GM19468 (cell line): ENCODE measurements around the gene ULBP3.
"Not testable (repeated sequence)": the region's sequence is repeated elsewhere in the genome, so short reads cannot be mapped to it uniquely, and the experiment has no call there.

Source experiments
- ATAC-seq: cut with Tn5 transposase; IDR thresholded peaks from one replicate; pipeline ENCODE4 v1.9.1; 2021; ENCODE audit warnings: mild to moderate bottlenecking, moderate library complexity, moderate number of reproducible peaks; ENCODE audit not compliant: unreplicated experiment; ENCODE audit errors: extremely low read depth

ULBP3 gene

DNA sequence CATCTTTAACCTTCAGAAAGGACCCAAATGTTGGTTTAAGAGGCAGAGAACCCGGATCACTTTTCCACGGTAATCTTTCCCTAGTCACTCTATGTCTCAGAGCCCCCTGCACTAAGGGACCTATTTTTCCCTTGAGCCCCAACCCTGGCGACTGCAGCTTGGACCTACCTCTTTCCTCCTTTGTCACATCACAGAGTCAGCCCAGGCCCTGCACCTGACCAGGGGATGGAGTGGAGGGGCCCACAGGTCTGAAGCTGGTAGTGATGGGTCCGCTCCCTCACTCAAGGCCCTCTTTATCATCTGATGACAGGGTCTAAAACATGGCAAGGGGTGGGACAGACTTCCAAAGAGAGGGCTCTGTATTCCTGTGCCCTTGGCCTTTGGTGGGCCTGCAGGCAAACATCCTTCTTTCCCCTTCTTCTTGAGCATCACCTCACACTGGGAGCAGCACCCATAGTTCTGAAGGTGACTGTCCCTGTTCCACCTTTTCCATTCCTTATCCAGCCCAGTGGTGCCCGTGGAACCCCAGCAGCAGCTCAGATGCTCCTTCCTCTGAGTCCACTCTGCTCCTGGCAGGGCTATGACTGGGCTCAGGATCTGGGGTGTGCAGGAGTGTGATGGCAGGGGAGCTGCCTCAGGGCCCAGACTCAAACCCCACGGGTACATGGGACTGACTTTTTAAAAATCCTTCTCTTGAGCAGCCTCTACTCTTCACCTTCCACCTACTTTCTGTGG is 49.9 kb downstream of the ULBP3 start:
- no peak for ATAC-seq

DNA sequence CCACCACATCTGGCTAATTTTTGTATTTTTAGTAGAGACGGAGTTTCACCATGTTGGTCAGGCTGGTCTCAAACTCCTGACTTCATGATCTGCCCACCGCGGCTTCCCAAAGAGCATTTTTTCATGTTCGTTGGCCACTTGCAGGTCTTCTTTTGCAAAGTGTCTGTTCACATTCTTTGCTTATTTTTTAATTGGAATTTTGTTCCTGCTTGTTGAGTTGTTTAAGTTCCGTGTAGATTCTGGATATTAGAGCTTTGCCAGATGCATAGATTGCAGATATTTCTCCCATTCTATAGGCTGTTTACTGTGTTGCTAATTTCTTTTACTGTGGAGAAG is 51.8 kb downstream of the ULBP3 start:
- ATAC-seq: not testable (repeated sequence)

DNA sequence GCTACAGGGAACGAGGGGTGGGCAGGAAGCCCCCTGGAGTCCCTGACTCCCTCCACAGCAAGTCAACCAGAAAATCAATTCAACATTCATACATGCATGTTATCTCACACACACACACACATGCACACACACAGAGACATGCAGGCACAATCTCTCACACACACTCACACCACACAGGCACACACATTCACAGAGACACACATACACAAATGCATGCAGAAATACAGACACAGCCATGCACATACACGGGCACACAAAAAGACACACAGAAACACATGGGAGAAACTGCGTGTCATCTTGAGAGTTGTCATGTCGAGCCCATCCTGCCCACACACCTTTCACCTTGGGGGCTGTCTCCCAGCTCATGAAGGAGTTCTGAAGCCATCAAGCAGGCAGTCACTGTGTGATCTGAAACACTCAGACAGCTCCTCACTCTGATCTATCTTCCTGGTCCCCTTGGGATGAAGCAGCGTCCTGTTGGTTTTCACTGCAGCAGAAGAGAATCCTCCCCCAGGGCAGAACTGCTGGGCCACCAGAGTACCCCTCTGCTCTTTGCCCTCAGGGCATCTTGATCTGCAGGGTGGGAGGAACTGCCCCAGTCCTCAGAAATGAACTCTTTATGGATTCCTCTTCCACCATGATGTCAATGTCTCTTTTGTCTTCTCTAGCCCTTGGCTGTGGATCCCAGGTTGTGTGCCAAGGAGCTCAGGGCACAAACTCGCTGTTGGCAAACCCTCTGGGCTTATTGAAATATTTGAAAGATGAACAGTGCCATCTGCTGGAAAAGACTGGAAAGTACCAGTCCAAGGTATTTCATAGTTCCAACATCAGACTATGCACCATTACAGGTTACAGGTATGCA is 52.4 kb downstream of the ULBP3 start:
- ATAC-seq: no peak

DNA sequence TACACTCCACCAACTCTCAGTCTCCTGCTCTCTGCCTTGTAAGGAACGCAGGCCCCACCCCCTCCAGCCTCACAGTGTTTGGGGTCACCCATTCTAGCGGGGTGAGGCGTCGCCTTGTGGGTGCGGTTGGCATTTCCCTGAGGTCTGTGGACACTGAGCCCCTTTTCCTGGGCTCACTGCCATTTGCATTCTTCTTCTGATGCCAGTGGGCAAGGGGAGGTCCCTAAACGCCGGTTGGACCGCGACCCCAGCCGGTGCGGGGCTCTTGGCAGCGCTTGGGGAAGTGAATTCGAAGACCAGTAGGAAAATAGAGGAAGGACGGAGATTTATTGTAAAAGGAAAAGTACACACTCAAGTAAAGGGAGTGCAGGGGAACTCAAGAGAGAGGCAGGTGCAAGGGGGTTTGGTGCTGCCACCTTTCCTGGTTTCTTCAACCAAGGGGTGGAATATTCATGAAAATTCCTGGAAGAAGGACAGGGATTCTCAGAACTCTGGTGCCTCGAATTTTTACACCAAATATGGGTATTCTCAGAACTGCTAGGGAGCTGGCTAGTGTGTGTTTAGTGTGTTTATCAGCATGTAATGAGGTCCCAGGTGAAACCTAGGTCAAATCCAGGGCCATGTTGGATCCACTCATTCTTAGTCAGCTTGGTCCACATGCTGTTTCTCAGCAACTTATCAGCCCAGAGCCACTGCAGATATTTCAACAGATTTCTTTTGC is 53.5 kb downstream of the ULBP3 start:
- ATAC-seq: not testable (repeated sequence)

DNA sequence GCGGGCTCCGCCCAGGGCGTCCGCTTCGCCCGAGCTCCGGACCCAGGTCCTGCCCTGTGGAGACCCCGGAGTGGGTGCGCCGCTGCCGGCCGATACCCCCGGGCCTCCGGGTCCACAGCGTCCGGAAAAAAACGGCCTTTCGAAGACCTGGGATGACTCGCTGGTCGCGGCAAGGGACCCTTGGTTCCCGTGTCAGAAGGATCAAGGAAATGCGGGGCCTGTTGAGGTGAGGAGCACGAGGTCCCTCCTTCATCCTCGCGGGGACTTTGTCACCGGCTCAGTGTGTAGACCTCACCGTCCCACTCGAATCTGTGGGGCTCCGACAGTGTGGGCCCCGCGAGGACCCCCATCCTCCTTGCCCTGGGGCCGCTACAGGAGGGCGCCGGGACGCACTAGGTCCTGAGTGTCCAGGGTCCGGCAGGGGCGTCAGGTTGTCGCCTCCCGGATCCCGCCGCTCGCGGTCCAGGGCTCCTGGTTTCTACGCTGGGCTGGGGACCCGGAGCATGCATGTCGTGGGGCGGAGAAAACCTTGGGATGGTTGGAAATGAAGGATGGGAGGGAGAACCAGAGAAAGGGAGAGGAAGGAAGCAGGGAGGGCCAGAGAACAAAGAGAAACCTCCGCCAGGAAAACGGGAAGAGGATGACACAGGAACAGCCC is 54.2 kb downstream of the ULBP3 start:
- ATAC-seq: not testable (repeated sequence)

DNA sequence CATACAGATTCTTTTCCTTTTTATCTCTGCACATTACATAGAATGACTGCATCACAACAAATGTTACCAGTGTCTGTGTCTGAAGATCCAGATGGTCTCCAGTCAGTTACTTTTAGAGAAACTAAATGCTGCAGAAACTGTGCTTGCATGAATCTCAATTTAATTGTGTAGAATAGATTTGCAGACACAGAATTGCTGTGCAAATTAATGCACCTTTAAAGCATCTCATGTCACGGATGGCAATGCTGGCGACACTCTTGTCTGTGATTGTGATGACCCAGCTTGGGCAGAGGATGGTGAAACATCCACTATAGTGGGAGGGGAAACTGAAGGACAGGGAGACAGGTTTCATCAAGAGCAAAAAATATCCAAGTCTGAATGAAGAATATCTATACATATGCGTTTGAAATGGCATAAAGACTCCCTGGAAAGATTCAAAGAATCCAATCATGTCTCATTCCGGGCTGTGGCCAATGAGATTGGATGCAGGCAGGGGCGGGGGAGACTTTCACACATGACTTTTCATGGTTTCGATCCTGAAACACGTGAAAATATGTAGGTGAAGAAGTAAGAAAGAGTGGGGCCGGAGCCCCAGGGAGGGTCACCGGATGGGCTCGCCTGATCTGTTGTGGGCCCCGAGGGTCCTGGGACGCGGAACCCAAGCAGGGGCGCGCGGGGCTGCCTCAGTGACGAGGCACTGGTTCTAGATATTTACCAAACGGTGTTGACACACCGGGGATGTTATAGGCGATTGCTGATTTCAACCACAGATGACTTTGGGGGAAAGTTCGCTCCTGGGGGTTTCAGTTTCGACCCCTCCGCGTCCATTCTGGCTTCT is 54.9 kb downstream of the ULBP3 start:
- ATAC-seq: not testable (repeated sequence)

DNA sequence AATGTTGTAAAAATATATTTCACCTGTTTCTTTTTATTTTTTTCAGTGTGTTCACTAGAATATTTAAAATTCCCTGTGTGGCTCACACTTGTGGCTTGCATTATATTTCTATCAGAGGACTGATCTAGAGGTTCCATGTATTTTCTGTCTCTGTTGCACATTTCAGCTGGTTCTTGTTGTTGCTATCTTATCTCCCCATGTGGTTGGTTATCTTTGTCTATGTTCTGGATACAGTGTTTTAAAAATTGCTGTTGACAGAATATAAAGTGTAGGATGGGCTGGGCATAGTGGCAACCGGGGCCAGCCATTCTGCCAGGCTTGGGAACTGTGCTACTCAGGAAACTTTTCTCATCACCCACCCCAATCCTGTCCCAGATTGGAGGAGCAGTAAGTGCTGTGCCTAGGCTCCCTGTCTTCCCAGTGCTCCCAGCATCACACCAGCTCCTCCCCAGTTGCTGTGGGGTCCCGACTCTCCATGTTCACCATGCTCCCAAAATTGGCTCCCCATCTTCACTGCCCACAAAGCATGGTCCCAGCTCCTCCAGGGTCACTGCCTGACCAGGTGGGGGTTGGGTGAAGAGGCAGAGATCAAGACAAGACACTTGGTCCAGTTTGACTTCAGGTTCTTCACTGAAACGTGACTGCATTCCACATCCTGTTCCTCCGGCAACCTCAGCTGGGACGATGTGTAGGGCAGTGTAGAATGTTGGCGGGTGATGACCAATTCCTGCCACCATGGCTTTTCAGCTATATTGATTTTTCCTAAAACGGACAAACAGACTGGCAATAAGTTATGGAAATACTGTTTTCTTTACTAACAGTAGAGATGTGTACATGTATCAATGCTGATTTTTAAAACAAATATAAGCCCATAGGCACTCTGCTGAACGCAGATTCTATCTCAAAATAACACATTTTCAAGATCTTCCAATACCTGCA is 55.8 kb downstream of the ULBP3 start:
- not testable (repeated sequence) for ATAC-seq
